Measurements from ENCODE around the gene CD53.

DNA sequence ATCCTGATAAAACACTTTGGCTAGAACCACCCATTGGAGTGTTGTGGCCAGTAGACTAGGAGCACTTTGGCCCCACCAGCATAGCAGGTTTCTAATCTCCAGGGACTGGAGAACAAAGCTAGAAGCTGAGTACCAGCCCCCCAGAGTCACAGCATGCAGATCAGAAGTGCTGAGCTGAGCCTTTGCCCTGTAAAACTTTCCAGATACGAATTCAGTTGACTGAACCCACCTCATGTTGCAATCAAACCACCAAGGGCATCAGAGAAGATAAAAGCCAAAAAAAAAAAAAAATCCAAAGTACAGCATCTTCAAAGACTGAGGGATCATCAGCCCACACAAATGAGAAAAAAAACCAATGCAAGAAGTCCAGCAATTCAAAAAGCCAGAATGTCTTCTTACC, 8.7 kb upstream of the CD53 start:
- TF ChIP-seq, protein P1, sequence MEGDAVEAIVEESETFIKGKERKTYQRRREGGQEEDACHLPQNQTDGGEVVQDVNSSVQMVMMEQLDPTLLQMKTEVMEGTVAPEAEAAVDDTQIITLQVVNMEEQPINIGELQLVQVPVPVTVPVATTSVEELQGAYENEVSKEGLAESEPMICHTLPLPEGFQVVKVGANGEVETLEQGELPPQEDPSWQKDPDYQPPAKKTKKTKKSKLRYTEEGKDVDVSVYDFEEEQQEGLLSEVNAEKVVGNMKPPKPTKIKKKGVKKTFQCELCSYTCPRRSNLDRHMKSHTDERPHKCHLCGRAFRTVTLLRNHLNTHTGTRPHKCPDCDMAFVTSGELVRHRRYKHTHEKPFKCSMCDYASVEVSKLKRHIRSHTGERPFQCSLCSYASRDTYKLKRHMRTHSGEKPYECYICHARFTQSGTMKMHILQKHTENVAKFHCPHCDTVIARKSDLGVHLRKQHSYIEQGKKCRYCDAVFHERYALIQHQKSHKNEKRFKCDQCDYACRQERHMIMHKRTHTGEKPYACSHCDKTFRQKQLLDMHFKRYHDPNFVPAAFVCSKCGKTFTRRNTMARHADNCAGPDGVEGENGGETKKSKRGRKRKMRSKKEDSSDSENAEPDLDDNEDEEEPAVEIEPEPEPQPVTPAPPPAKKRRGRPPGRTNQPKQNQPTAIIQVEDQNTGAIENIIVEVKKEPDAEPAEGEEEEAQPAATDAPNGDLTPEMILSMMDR (IDR thresholded peaks at IDR 0.05; ENCODE audit: low read depth, low read length), result no peak
- no peak for TF ChIP-seq EZH2phosphoT487 (IDR thresholded peaks at IDR 0.05; ENCODE audit: low read depth)
